Sigmoid colon (tissue), 7 donors: ENCODE measurements around the gene TEX19. TPM values are rescaled to one million over a fixed set of nuclear protein-coding genes. Genes with fewer than 3 reads are reported as not detected.

Experiments used
- DNase-seq: peaks from one replicate; pipeline ENCODE4 v3.0.0-alpha.2; 2019
- H3K27ac ChIP-seq, 4 donors: fragments of 200-600 bp; sonication (generic); one replicate each; pipeline ENCODE4 v1.5.1; 2016 to 2019; ENCODE audit warnings: mild to moderate bottlenecking in 1 of 4
- H3K27me3 ChIP-seq, 3 donors: fragments of 200-600 bp; sonication (generic); one replicate each; pipeline ENCODE4 v1.5.1; 2019; ENCODE audit warnings: mild to moderate bottlenecking in 1 of 3
- H3K36me3 ChIP-seq, 4 donors: fragments of 200-600 bp; sonication (generic); one replicate each; pipeline ENCODE4 v1.5.1; 2016 to 2019
- H3K4me1 ChIP-seq, 4 donors: fragments of 200-600 bp; sonication (generic); one replicate each; pipeline ENCODE4 v1.5.1; 2017 to 2019
- H3K4me3 ChIP-seq, 4 donors: fragments of 200-600 bp; sonication (generic); one replicate each; pipeline ENCODE4 v1.5.1; 2017 to 2019; ENCODE audit warnings: mild to moderate bottlenecking in 2 of 4, moderate library complexity in 1 of 4
- H3K9me3 ChIP-seq, 4 donors: fragments of 200-600 bp in 3 of 4; sonication (generic) in 3 of 4; one replicate each; pipeline versions ENCODE4 v1.5.1 to v1.6.1; 2013 to 2019
- CTCF ChIP-seq, 4 experiments: fragments of 450-650 bp in 3 of 4; fragments of 200-600 bp in 1 of 4; IDR thresholded peaks; one replicate each; pipeline ENCODE4 v1.5.1; 2016 to 2019; ENCODE audit warnings: antibody characterized with exemption in 4 of 4, mild to moderate bottlenecking in 3 of 4, moderate library complexity in 2 of 4
- EP300 ChIP-seq, 4 donors: sonication (generic); formaldehyde crosslinking; IDR thresholded peaks; one replicate each; pipeline ENCODE4 v1.6.1; 2017; ENCODE audit warnings: antibody characterized with exemption in 4 of 4
- POLR2A ChIP-seq, 2 donors: fragments of 450-650 bp; IDR thresholded peaks; one replicate each; pipeline ENCODE4 v1.6.1; 2016; ENCODE audit warnings: antibody characterized with exemption in 2 of 2, mild to moderate bottlenecking in 2 of 2, moderate library complexity in 2 of 2
- POLR2AphosphoS5 ChIP-seq, 4 donors: sonication (generic); formaldehyde crosslinking; IDR thresholded peaks; one replicate each; pipeline ENCODE4 v1.6.1; 2017; ENCODE audit warnings: antibody characterized with exemption in 4 of 4
- WGBS, 2 donors: extraction: QIAGEN DNeasy Blood & Tissue Kit; methylation state at CpG; one replicate each; pipeline ENCODE4 v1.1.7; 2013; 5-methylcytosine and 5-hydroxymethylcytosine counted together
- intact Hi-C: fragments of 100-400 bp; cut with DNase I; formaldehyde crosslinking; loops from one replicate; pipeline ENCODE4 v1.15.1; 2023
- polyA plus RNA-seq, 3 donors: library from polyadenylated mRNA; stranded (reverse); fragments of 200-250 nt; gene quantifications; one replicate each; pipeline ENCODE4 v1.2.3, GENCODE V29; 2013
- total RNA-seq, 4 donors: library from RNA; depleted of rRNA; stranded (reverse); fragments of >200 nt; gene quantifications; one replicate each; pipeline ENCODE4 v1.1.0, GENCODE V29; 2016
- donor health status: healthy with polysubstance abuse.
- donor health status: Bipolar disorder and iron deficiency.
- donor health status: healthy.

The TEX19 gene
- not detected for total RNA-seq
- under 1 TPM in 1 of 3 donors, not detected in 2; 0.04 TPM for polyA plus RNA-seq

GRCh38 chr17:82358465-82359350 lies at the start of gene TEX19:
TEX19 (plus strand) TSS chr17:82359247; CDS start chr17:82362151, 2,904 bp downstream.
- H3K36me3 ChIP-seq, result no peaks in the 10 kb centered on the region
- peaks cover 0 to 34% (median 13%) of the 10 kb centered on the region in 3 donors for H3K27me3 ChIP-seq
- H3K27ac ChIP-seq, result no peak within 1 kb of the TSS
- no peak for DNase-seq
- H3K4me3 ChIP-seq, result no peak within 1 kb of the TSS
- no peak for TF ChIP-seq POLR2AphosphoS5 (IDR thresholded peaks at IDR 0.05)
- TF ChIP-seq EP300 (IDR thresholded peaks at IDR 0.05), result no peak
- no peak for TF ChIP-seq POLR2A (IDR thresholded peaks at IDR 0.05)
- no peak for TF ChIP-seq CTCF (IDR thresholded peaks at IDR 0.05)
- 58 to 60% methylated on average over 21 of the region's 21 CpGs for WGBS, 2 donors
- H3K4me1 ChIP-seq, result peaks cover 0 to 13% (median 7%) of the 10 kb centered on the region in 4 donors
- no peaks in the 10 kb centered on the region for H3K9me3 ChIP-seq
- intact Hi-C loops, result loop anchor here (10.0 kb wide), 1 partner anchor 276 kb away; no protein-coding TSS in a partner anchor

GRCh38 chr17:82309656-82310570 lies 49.1 kb upstream of the TEX19 start:
- Histone ChIP-seq H3K27me3 (peaks cover 8 to 39% (median 23%) of the 10 kb centered on the region in 3 donors), H3K27ac (no peak overlapping the region), H3K36me3 (no peaks in the 10 kb centered on the region), H3K4me3 (no peak overlapping the region), H3K9me3 (no peaks in the 10 kb centered on the region), H3K4me1 (no peaks in the 10 kb centered on the region)
- DNase-seq, result no peak
- intact Hi-C loops, result no loop called here
- no peak for TF ChIP-seq POLR2A (IDR thresholded peaks at IDR 0.05)
- no peak for TF ChIP-seq POLR2AphosphoS5 (IDR thresholded peaks at IDR 0.05)
- no peak for TF ChIP-seq CTCF (IDR thresholded peaks at IDR 0.05)
- TF ChIP-seq EP300 (IDR thresholded peaks at IDR 0.05), result no peak
- WGBS, 2 donors, result 53 to 82% methylated on average over 27 of the region's 27 CpGs

- TF ChIP-seq POLR2AphosphoS5 (IDR thresholded peaks at IDR 0.05), result no peak
- TF ChIP-seq EP300 (IDR thresholded peaks at IDR 0.05), result no peak
- TF ChIP-seq POLR2A (IDR thresholded peaks at IDR 0.05), result no peak
- no peak for TF ChIP-seq CTCF (IDR thresholded peaks at IDR 0.05)
- intact Hi-C loops, result no loop called here
- Histone ChIP-seq H3K36me3 (no peaks in the 10 kb centered on the region), H3K9me3 (no peaks in the 10 kb centered on the region), H3K27me3 (peaks cover 17 to 49% (median 33%) of the 10 kb centered on the region in 3 donors), H3K4me3 (no peak overlapping the region), H3K4me1 (no peaks in the 10 kb centered on the region), H3K27ac (no peak overlapping the region)
- WGBS, 2 donors, result 85 to 92% methylated on average over 21 of the region's 21 CpGs
- no peak for DNase-seq
Measured at GRCh38 chr17:82310877-82311276, 48.2 kb upstream of the TEX19 start.

- WGBS, 2 donors, result 92 to 94% methylated on average over 13 of the region's 13 CpGs
- Histone ChIP-seq H3K4me1 (peaks cover 0 to 2% (median 0%) of the 10 kb centered on the region in 4 donors), H3K27ac (no peak overlapping the region), H3K4me3 (no peak overlapping the region), H3K9me3 (no peaks in the 10 kb centered on the region), H3K36me3 (no peaks in the 10 kb centered on the region), H3K27me3 (peaks cover 19 to 60% (median 42%) of the 10 kb centered on the region in 3 donors)
- no peak for TF ChIP-seq CTCF (IDR thresholded peaks at IDR 0.05)
- no peak for TF ChIP-seq POLR2AphosphoS5 (IDR thresholded peaks at IDR 0.05)
- TF ChIP-seq POLR2A (IDR thresholded peaks at IDR 0.05), result no peak
- no peak for DNase-seq
- intact Hi-C loops, result no loop called here
Measured at GRCh38 chr17:82311971-82312370, 47.1 kb upstream of the TEX19 start.
